Stimulated activated CD4-positive, alpha-beta T cell treated with anti-CD3 and anti-CD28 coated beads, Interleukin-2, amount 100 ng/mL, for 48 hours (primary cell): ENCODE results near the gene LAIR1.
A peak's percentile ranks its signal among the peaks of the same experiment; 100 is the strongest.
"Not testable (repeated sequence)": the region's sequence is repeated elsewhere in the genome, so short reads cannot be mapped to it uniquely, and the experiment has no call there.

ENCODE experiments used
- DNase-seq, 2 donors: peaks; one replicate each; pipeline ENCODE4 v3.0.0-alpha.2; 2020

Gene LAIR1

GRCh38 chr19:54364775-54365257, at the start of gene LAIR1:
Gene LAIR1 (minus strand): TSS chr19:54364931. CDS start chr19:54364804, 127 bp downstream.
- DNase-seq: no peak

GRCh38 chr19:54414156-54414555, 49.4 kb upstream of the LAIR1 start:
- DNase-seq: no peak

- no peak for DNase-seq
Observed at GRCh38 chr19:54412877-54413276, 48.1 kb upstream of the LAIR1 start.

GRCh38 chr19:54411033-54411432, 46.3 kb upstream of the LAIR1 start:
- DNase-seq: no peak

- no peak for DNase-seq
Observed at GRCh38 chr19:54408456-54409026, 43.8 kb upstream of the LAIR1 start.

GRCh38 chr19:54407780-54408179, 43.0 kb upstream of the LAIR1 start:
- no peak for DNase-seq

GRCh38 chr19:54405628-54406027, 40.9 kb upstream of the LAIR1 start:
- no peak for DNase-seq

- no peak for DNase-seq
Observed at GRCh38 chr19:54403054-54403453, 38.3 kb upstream of the LAIR1 start.

GRCh38 chr19:54400913-54401312, 36.2 kb upstream of the LAIR1 start:
- DNase-seq: no peak

GRCh38 chr19:54399189-54399588, 34.5 kb upstream of the LAIR1 start:
- DNase-seq: no peak

GRCh38 chr19:54395685-54396084, 31.0 kb upstream of the LAIR1 start:
- no peak for DNase-seq

GRCh38 chr19:54393381-54393780, 28.6 kb upstream of the LAIR1 start:
- DNase-seq: no peak

GRCh38 chr19:54392105-54392504, 27.4 kb upstream of the LAIR1 start:
- DNase-seq: no peak

GRCh38 chr19:54391589-54392061, 26.9 kb upstream of the LAIR1 start:
- DNase-seq: no peak

GRCh38 chr19:54390942-54391577, 26.3 kb upstream of the LAIR1 start:
- peak; percentile 64 to 65 for DNase-seq

GRCh38 chr19:54389553-54389952, 24.8 kb upstream of the LAIR1 start:
- DNase-seq: no peak

GRCh38 chr19:54388802-54389139, 24.0 kb upstream of the LAIR1 start:
- no peak for DNase-seq

- DNase-seq: no peak
Observed at GRCh38 chr19:54387991-54388801, 23.5 kb upstream of the LAIR1 start.

GRCh38 chr19:54383330-54383729, 18.6 kb upstream of the LAIR1 start:
- no peak for DNase-seq

GRCh38 chr19:54382041-54382440, 17.3 kb upstream of the LAIR1 start:
- not testable (repeated sequence) for DNase-seq

- DNase-seq: no peak
Observed at GRCh38 chr19:54380897-54381296, 16.2 kb upstream of the LAIR1 start.

- no peak for DNase-seq
Observed at GRCh38 chr19:54379187-54379678, 14.5 kb upstream of the LAIR1 start.

- DNase-seq: no peak
Observed at GRCh38 chr19:54376610-54377285, 12.0 kb upstream of the LAIR1 start.
